ENCODE data around the gene SMIM5. TPM values are rescaled to one million over a fixed set of nuclear protein-coding genes. Genes with fewer than 3 reads are reported as not detected.

Gene SMIM5
- total RNA-seq, 4 donors from 2014 or later, result 17.3 to 41.1 (median 25.0) TPM

GRCh38 chr17:75683583-75683982, 50.3 kb downstream of the SMIM5 start:
- 77 to 86% methylated on average over 4 of the region's 4 CpGs for WGBS, 2 donors
- H3K9me3 ChIP-seq, result no peaks in the 10 kb centered on the region
- no peaks in the 10 kb centered on the region for H3K27me3 ChIP-seq
- DNase-seq (ENCODE audit: low spot score in 2 of 2), result no peak
- TF ChIP-seq POLR2A (IDR thresholded peaks at IDR 0.05) (no peak), CTCF (IDR thresholded peaks at IDR 0.05) (no peak), EP300 (IDR thresholded peaks at IDR 0.05) (no peak)
- peaks cover 0 to 96% (median 72%) of the 10 kb centered on the region in 4 donors for H3K4me1 ChIP-seq
- H3K27ac ChIP-seq, result peak overlapping the region; percentile 28 to 98 (median 82)
- H3K36me3 ChIP-seq, result no peaks in the 10 kb centered on the region
- H3K4me3 ChIP-seq, result no peak overlapping the region

- DNase-seq (ENCODE audit: low spot score in 2 of 2), result no peak
- no peak for TF ChIP-seq POLR2A (IDR thresholded peaks at IDR 0.05)
- no peak for TF ChIP-seq EP300 (IDR thresholded peaks at IDR 0.05)
- no peak for TF ChIP-seq CTCF (IDR thresholded peaks at IDR 0.05)
- Histone ChIP-seq H3K27me3 (no peaks in the 10 kb centered on the region), H3K27ac (peak overlapping the region; percentile 67 to 98 (median 84)), H3K4me3 (no peak overlapping the region), H3K9me3 (no peaks in the 10 kb centered on the region), H3K36me3 (no peaks in the 10 kb centered on the region), H3K4me1 (peaks cover 0 to 96% (median 77%) of the 10 kb centered on the region in 4 donors)
- 92 to 95% methylated on average over 5 of the region's 5 CpGs for WGBS, 2 donors
Observed at GRCh38 chr17:75684249-75684648, 51.0 kb downstream of the SMIM5 start.

GRCh38 chr17:75684924-75685323, 51.7 kb downstream of the SMIM5 start:
- H3K27me3 ChIP-seq, result no peaks in the 10 kb centered on the region
- TF ChIP-seq EP300 (IDR thresholded peaks at IDR 0.05) (peak; percentile 32 to 36), CTCF (IDR thresholded peaks at IDR 0.05) (no peak)
- peak in 1 of 2 donors; percentile 27 for DNase-seq (ENCODE audit: low spot score in 2 of 2)

DNA sequence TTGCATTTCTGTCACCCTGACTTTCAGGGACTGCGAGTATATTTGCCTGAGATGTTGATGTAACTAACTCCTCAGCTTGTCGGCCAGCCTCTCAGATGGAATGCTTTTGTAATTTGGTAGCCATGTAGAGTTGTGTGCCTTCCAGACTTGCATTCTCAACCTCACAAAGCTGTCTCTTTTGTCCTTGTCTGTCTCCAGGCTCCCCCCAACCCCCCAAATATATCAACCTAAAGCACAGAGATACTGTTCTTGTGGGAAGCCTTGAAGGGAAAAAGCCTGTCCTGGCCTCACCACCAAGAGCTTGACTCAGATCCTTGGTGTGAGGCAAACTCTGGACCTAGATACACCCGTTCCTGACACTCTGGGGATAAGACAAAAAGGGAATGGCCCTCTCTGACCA, 52.3 kb downstream of the SMIM5 start:
- H3K36me3 ChIP-seq, result no peaks in the 10 kb centered on the region
- TF ChIP-seq EP300 (IDR thresholded peaks at IDR 0.05), result no peak
- TF ChIP-seq CTCF (IDR thresholded peaks at IDR 0.05), result no peak
- no peak for TF ChIP-seq POLR2A (IDR thresholded peaks at IDR 0.05)
- peak overlapping the region; percentile 67 to 98 (median 84) for H3K27ac ChIP-seq
- peaks cover 0 to 96% (median 82%) of the 10 kb centered on the region in 4 donors for H3K4me1 ChIP-seq
- WGBS, 2 donors, result 30 to 47% methylated on average over 3 of the region's 3 CpGs
- no peak for DNase-seq (ENCODE audit: low spot score in 2 of 2)
- no peaks in the 10 kb centered on the region for H3K27me3 ChIP-seq
- no peaks in the 10 kb centered on the region for H3K9me3 ChIP-seq
- H3K4me3 ChIP-seq, result no peak overlapping the region

More at GRCh38 chr17:75684924-75685323, 51.7 kb downstream of the SMIM5 start:
- H3K27ac ChIP-seq, result peak overlapping the region; percentile 67 to 98 (median 84)
- H3K4me1 ChIP-seq, result peaks cover 0 to 96% (median 80%) of the 10 kb centered on the region in 4 donors
- no peaks in the 10 kb centered on the region for H3K9me3 ChIP-seq
- WGBS, 2 donors, result 51 to 55% methylated on average over 7 of the region's 7 CpGs
- no peak overlapping the region for H3K4me3 ChIP-seq
- no peaks in the 10 kb centered on the region for H3K36me3 ChIP-seq

GRCh38 chr17:75688209-75688825, 55.1 kb downstream of the SMIM5 start:
- DNase-seq (ENCODE audit: low spot score in 2 of 2), result no peak
- WGBS, 2 donors, result 31 to 53% methylated on average over 11 of the region's 11 CpGs
- no peaks in the 10 kb centered on the region for H3K36me3 ChIP-seq

More at GRCh38 chr17:75688209-75688825, 55.1 kb downstream of the SMIM5 start:
- no peaks in the 10 kb centered on the region for H3K9me3 ChIP-seq
- no peaks in the 10 kb centered on the region for H3K27me3 ChIP-seq
- peaks cover 3 to 100% (median 97%) of the 10 kb centered on the region in 4 donors for H3K4me1 ChIP-seq
- TF ChIP-seq EP300 (IDR thresholded peaks at IDR 0.05) (peak in 1 of 2 donors; percentile 78), POLR2A (IDR thresholded peaks at IDR 0.05) (no peak)
- H3K4me3 ChIP-seq, result no peak overlapping the region
- peak overlapping the region; percentile 75 to 98 (median 94) for H3K27ac ChIP-seq
